Stimulated activated CD8-positive, alpha-beta memory T cell treated with anti-CD3 and anti-CD28 coated beads, Interleukin-12 subunit alpha, Interleukin-12 subunit beta, amount 100 ng/mL, for 4 hours (primary cell): ENCODE data around the gene PXDC1.
"Not testable (repeated sequence)": the region's sequence is repeated elsewhere in the genome, so short reads cannot be mapped to it uniquely, and the experiment has no call there.

Source experiments
- DNase-seq: peaks from one replicate; pipeline ENCODE4 v3.0.0-alpha.2; 2020; ENCODE audit warnings: low read depth

PXDC1 gene

DNA sequence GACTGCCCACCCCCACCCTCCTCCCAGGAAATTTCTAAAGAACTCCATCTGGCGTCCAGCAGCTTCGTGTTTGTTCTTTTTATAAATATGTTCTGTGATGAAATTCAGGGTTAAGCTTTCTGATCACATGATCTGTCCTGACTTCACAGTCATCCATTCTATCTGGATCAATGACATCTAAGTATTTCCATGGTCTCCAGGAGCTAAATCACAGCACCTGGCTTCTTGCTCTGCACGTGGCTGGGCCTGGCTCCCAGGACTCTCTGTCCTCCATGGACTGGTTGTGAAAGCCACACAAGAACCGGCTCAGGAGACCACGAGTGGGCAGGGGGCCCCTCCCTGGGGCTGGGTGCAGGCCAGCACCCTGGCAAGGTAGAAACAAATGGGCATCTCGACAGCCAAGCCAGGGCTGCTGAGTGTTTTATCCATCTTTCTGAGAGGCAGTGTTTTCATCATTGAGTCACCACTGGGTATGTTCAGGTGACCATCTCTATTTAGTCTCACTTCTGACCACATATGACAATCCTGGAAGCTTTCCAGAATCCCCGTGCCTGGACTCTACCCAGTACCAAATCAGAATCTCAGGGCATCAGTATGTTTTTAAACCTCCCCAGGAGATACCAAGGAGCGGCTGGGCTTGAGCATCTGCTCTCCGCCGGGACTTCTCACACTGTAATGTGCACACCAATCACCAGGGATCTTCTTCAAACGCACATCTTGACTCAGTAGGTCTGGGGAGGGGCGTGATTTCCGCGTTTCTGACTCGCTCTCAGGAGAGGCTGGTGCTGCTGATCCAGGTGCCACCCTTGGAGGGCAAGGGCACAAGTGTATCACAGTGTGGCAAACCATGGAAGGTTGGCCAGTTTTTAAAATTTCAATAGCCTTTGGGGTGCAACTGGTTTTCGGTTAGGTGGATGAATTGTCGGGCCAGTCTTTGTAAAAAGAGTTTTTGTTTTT lies 31.6 kb upstream of the PXDC1 start:
- no peak for DNase-seq

GRCh38 chr6:3781504-3781903 lies 30.0 kb upstream of the PXDC1 start:
- no peak for DNase-seq

- DNase-seq = no peak
Measured at GRCh38 chr6:3779574-3779849, 28.0 kb upstream of the PXDC1 start.

GRCh38 chr6:3778701-3779573 lies 27.4 kb upstream of the PXDC1 start:
- no peak for DNase-seq

- no peak for DNase-seq
Measured at GRCh38 chr6:3777730-3778461, 26.4 kb upstream of the PXDC1 start.

DNA sequence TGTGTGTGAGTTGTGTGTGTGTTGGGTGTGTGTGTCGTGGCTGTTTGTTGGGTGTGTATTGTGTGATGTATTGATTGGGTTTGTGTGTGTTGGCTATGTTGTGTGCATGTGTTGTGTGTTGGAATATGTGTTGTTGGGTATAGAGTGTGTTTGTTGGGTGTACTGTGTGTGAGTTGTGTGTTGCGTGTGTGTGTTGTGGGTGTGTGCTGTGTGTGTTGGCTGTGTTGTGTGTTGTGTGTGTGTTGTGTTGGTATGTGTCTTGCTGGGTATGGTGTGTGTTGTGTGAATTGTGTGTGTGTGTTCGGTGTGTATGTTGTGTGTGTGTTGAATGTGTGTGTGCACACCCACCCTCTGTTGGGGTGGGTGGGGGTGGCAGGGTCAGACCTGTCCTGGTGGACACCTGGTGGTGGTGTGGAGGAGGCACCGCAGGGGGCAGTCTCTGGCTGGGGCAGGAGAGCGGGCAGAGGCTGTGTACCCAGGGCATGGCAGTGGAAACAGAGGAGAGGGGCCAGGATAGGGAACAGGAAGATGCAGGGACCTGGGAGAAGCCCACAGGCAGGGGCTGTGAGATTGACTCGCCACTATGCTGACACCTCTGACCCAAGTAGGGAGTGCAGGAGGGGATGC lies 25.5 kb upstream of the PXDC1 start:
- no peak for DNase-seq

- DNase-seq = no peak
Measured at GRCh38 chr6:3775847-3776246, 24.3 kb upstream of the PXDC1 start.

DNA sequence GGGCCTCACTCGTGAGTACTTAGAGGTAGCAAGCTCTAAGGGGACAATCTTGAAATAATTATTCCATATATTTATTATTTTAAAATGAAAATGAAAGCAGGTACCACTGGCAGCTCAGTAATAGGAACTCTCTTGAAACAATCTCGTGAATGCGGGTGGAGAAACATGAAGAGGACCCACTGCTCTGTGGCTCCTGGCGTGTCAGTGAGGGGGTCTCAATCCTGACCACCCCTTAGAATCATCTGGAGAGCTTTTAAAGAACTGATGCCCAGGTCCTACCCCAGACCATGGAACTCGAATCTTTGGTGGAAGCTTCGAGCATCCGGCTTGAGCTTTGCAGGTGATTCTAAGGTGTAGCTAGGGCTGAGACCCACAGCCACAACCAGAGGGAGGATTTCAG lies 23.9 kb upstream of the PXDC1 start:
- no peak for DNase-seq

- no peak for DNase-seq
Measured at GRCh38 chr6:3773678-3774298, 22.3 kb upstream of the PXDC1 start.

DNA sequence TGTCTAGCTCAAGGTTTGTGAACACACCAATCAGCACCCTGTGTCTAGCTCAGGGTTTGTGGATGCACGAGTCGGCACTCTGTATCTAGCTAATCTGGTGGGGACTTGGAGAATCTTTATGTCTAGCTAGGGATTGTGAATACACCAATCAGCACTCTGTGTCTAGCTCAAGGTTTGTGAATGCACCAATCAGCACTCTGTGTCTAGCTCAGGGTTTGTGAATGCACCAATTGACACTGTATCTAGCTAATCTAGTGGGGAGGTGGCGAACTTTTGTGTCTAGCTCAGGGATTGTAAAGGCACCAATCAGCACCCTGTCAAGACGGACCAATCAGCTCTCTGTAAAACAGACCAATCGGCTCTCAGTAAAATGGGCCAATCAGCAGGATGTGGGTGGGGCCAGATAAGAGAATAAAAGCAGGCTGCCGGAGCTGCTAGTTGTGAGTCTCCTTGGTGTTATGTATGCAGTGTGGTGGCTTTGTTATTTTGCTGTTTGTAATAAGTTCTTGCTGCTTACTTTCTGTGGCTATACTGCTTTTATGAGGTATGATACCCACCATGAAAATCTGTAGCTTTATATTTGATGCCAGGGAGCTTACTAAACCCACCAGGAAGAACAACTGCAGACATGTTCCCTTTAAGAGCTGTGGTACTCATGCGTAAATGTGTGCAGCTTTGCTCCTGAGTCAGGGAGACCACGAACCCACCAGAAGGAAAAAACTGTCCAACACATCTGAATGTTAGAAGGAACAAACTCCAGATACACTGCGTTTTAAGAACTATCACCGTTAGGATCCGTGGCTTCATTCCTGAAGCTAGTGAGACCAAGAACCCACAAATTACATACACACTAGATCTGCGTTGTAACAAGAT lies 20.9 kb upstream of the PXDC1 start:
- DNase-seq = not testable (repeated sequence)

- DNase-seq = no peak
Measured at GRCh38 chr6:3771407-3772011, 20.0 kb upstream of the PXDC1 start.

DNA sequence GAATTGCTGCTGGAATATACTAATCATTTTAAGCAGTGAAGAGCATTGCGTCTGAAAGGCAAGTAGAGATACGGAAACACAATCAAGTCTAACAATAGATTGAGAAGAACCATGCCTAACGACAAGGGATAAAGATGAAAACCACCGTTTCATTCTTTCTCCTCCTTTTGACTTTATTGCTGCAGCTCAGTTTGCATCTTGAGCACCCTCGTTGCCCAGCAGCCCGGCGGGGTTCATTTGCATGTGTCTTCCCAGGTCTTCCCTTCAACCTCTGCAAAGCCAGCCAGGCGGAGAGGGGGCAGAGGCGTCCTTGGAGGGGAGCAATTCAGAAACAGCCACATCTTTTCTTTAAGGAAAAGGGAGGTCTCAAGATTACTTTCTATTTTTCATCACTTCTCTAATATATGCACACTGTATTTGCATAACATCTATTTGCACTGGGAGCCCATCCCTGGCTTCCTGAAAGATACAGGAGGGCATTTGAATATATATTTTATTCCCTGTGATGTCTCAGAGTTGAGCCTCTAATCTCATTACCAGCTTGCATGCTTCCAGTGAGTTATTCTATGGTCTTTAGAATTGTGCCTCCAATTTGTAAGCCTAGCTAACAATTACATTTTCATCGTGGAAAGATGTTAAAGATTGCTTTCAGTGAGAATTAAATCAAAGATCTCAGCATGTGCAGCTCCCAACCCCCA lies 18.7 kb upstream of the PXDC1 start:
- no peak for DNase-seq

GRCh38 chr6:3769610-3770009 lies 18.1 kb upstream of the PXDC1 start:
- no peak for DNase-seq

DNA sequence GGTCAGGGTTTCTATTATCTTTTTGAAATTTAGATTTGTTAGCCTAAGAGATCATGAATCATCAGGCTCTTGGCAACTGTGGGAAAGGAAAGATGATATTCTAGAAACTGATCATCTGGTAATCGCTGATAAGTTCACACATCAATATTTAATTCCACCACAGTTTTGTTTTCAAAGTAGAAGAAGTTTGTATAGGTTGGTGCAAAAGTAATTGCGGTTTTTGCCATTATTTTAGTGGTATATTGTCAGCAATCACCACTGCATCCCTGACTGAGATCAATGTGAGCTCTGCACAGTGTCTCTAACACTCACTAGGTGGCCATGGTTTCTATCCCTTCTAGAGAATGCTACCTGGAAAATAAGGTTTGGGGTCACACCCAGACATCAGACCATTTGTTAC lies 17.0 kb upstream of the PXDC1 start:
- no peak for DNase-seq

DNA sequence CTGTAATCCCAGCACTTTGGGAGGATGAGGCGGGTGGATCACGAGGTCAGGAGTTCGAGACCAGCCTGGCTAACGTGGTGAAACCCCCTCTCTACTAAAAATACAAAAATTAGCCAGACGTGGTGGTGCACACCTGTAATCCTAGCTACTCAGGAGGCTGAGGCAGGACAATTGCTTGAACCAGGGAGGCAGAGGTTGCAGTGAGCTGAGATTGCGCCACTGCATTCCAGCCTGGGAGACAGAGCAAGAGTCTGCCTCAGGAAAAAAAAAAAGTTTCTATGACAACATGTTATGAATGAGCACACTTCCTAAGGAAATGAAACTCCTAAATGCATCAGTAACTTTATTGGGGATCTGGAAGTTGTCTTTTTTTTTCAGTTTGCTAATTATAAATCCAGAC lies 16.0 kb upstream of the PXDC1 start:
- DNase-seq = not testable (repeated sequence)

GRCh38 chr6:3766214-3766613 lies 14.7 kb upstream of the PXDC1 start:
- DNase-seq = no peak

GRCh38 chr6:3765415-3765814 lies 13.9 kb upstream of the PXDC1 start:
- DNase-seq = no peak

- no peak for DNase-seq
Measured at GRCh38 chr6:3764516-3765335, 13.2 kb upstream of the PXDC1 start.

DNA sequence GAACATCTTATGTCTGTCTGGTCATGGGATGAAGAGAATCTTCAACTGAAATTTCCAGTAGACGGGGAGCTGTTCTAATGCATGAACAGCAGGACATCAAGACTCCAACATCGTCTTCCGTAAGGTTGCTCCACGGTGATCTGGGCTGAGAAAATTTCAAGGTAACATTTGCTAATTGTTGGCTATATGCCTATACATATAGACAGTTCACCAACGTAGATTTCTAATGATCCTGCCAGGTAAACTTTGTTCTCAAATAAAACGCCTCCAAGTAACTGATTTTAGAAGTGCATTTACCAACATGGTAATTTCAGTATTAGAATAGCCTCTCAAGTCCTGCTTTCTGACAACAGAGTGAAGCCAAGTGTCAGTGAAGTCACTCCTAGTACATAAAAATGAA lies 11.3 kb upstream of the PXDC1 start:
- no peak for DNase-seq
